SK-N-SH treated with all-trans-retinoic acid at 6 μM for 48 hours (cell line): ENCODE results near the gene KIF21A.

Source experiments
- ATAC-seq: fragments of 200-7000 bp; cut with Tn5 transposase; 3 replicates; pipeline ENCODE4 v1.9.1; 2020; ENCODE audit warnings: mild to moderate bottlenecking, moderate library complexity
- ARNTL ChIP-seq: fragments of 450-650 bp; formaldehyde crosslinking; IDR thresholded peaks from 2 replicates; pipeline ENCODE4 v1.5.0; 2020; ENCODE audit warnings: low read depth, mild to moderate bottlenecking, moderate library complexity, borderline replicate concordance
- BACH2 ChIP-seq: fragments of 250-450 bp; sonication (Bioruptor Pico); IDR thresholded peaks from 2 replicates; pipeline ENCODE4 v1.9.0; 2021; ENCODE audit warnings: mild to moderate bottlenecking, borderline replicate concordance
- CSDC2 ChIP-seq: fragments of 250-450 bp; sonication (Bioruptor Pico); IDR thresholded peaks from 2 replicates; pipeline ENCODE4 v1.5.0; 2020; ENCODE audit warnings: mild to moderate bottlenecking, moderate library complexity
- CSRNP3 ChIP-seq: fragments of 250-450 bp; sonication (Bioruptor Pico); IDR thresholded peaks from 2 replicates; pipeline ENCODE4 v1.5.1; 2021; ENCODE audit warnings: mild to moderate bottlenecking, moderate library complexity
- ESRRG ChIP-seq: fragments of 250-450 bp; sonication (Bioruptor Pico); IDR thresholded peaks from 2 replicates; pipeline ENCODE4 v1.6.1; 2021; ENCODE audit warnings: mild to moderate bottlenecking
- GLIS3 ChIP-seq: fragments of 250-450 bp; sonication (Bioruptor Pico); IDR thresholded peaks from 2 replicates; pipeline ENCODE4 v1.5.0; 2020; ENCODE audit warnings: mild to moderate bottlenecking, moderate library complexity
- ISL1 ChIP-seq: fragments of 250-450 bp; sonication (Bioruptor Pico); IDR thresholded peaks from 2 replicates; pipeline ENCODE4 v2.1.2; 2022; ENCODE audit warnings: mild to moderate bottlenecking, moderate library complexity
- PATZ1 ChIP-seq: fragments of 250-450 bp; sonication (Bioruptor Pico); IDR thresholded peaks from 2 replicates; pipeline ENCODE4 v1.8.0; 2020; ENCODE audit warnings: mild to moderate bottlenecking, moderate library complexity, borderline replicate concordance
- POU6F1 ChIP-seq: fragments of 250-450 bp; sonication (Bioruptor Pico); IDR thresholded peaks from 2 replicates; pipeline ENCODE4 v1.8.0; 2021; ENCODE audit warnings: low read depth, mild to moderate bottlenecking, moderate library complexity, borderline replicate concordance
- PPARA ChIP-seq: fragments of 250-450 bp; sonication (Bioruptor Pico); IDR thresholded peaks from 2 replicates; pipeline ENCODE4 v1.5.0; 2020; ENCODE audit warnings: mild to moderate bottlenecking, borderline replicate concordance
- RARB ChIP-seq: fragments of 250-450 bp; sonication (Bioruptor Pico); IDR thresholded peaks from 2 replicates; pipeline ENCODE4 v1.8.0; 2021; ENCODE audit warnings: mild to moderate bottlenecking, moderate library complexity
- SNAI2 ChIP-seq: fragments of 250-450 bp; sonication (Bioruptor Pico); IDR thresholded peaks from 2 replicates; pipeline ENCODE4 v1.5.0; 2020; ENCODE audit warnings: mild to moderate bottlenecking, moderate library complexity
- TCF4 ChIP-seq: fragments of 250-450 bp; sonication (Bioruptor Pico); IDR thresholded peaks from 2 replicates; pipeline ENCODE4 v1.8.0; 2021; ENCODE audit warnings: mild to moderate bottlenecking, moderate library complexity, borderline replicate concordance
- TOX ChIP-seq: fragments of 250-450 bp; sonication (Bioruptor Pico); IDR thresholded peaks from 2 replicates; pipeline ENCODE4 v1.8.0; 2021; ENCODE audit warnings: mild to moderate bottlenecking, moderate library complexity, borderline replicate concordance
- ZFP3 ChIP-seq: fragments of 250-450 bp; sonication (Bioruptor Pico); IDR thresholded peaks from 2 replicates; pipeline ENCODE4 v1.5.0; 2020; ENCODE audit warnings: mild to moderate bottlenecking, moderate library complexity
- ZFP30 ChIP-seq: fragments of 450-650 bp; formaldehyde crosslinking; IDR thresholded peaks from 2 replicates; pipeline ENCODE4 v1.5.0; 2022; ENCODE audit warnings: mild to moderate bottlenecking, moderate library complexity
- ZNF565 ChIP-seq: fragments of 450-650 bp; formaldehyde crosslinking; conservative IDR thresholded peaks from 2 replicates; pipeline ENCODE4 v1.5.0; 2020; ENCODE audit warnings: low read depth, mild to moderate bottlenecking, moderate library complexity
- ZNF70 ChIP-seq: fragments of 450-650 bp; formaldehyde crosslinking; IDR thresholded peaks from 2 replicates; pipeline ENCODE4 v1.5.0; 2020; ENCODE audit warnings: mild to moderate bottlenecking, moderate library complexity
- ZNF8 ChIP-seq: fragments of 450-650 bp; formaldehyde crosslinking; IDR thresholded peaks from 2 replicates; pipeline ENCODE4 v1.5.0; 2020; ENCODE audit warnings: mild to moderate bottlenecking, moderate library complexity
- TF ChIP-seq, protein P1 (sequence below): fragments of 250-450 bp; sonication (Bioruptor Pico); IDR thresholded peaks from 2 replicates; pipeline ENCODE4 v1.5.0; 2020; ENCODE audit warnings: mild to moderate bottlenecking, moderate library complexity
- TF ChIP-seq, protein P2 (sequence below): fragments of 250-450 bp; sonication (Bioruptor Pico); IDR thresholded peaks from 2 replicates; pipeline ENCODE4 v1.5.1; 2020; ENCODE audit warnings: low read depth, mild to moderate bottlenecking, moderate library complexity

Gene KIF21A

GRCh38 chr12:39459027-39459434 lies 16.1 kb upstream of the KIF21A start:
- TF ChIP-seq ZFP30 (CRISPR knock-in tag) (no peak), ZNF565 (CRISPR knock-in tag) (no peak), RARB (CRISPR knock-in tag) (no peak), CSDC2 (no peak), PATZ1 (no peak), ISL1 (CRISPR knock-in tag) (no peak), TCF4 (no peak), BACH2 (CRISPR knock-in tag) (no peak), GLIS3 (CRISPR knock-in tag) (no peak), ESRRG (no peak), CSRNP3 (CRISPR knock-in tag) (no peak), ARNTL (no peak)
- TF ChIP-seq, protein P1, sequence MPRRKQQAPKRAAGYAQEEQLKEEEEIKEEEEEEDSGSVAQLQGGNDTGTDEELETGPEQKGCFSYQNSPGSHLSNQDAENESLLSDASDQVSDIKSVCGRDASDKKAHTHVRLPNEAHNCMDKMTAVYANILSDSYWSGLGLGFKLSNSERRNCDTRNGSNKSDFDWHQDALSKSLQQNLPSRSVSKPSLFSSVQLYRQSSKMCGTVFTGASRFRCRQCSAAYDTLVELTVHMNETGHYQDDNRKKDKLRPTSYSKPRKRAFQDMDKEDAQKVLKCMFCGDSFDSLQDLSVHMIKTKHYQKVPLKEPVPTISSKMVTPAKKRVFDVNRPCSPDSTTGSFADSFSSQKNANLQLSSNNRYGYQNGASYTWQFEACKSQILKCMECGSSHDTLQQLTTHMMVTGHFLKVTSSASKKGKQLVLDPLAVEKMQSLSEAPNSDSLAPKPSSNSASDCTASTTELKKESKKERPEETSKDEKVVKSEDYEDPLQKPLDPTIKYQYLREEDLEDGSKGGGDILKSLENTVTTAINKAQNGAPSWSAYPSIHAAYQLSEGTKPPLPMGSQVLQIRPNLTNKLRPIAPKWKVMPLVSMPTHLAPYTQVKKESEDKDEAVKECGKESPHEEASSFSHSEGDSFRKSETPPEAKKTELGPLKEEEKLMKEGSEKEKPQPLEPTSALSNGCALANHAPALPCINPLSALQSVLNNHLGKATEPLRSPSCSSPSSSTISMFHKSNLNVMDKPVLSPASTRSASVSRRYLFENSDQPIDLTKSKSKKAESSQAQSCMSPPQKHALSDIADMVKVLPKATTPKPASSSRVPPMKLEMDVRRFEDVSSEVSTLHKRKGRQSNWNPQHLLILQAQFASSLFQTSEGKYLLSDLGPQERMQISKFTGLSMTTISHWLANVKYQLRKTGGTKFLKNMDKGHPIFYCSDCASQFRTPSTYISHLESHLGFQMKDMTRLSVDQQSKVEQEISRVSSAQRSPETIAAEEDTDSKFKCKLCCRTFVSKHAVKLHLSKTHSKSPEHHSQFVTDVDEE (CRISPR knock-in tag): no peak
- TF ChIP-seq, protein P2, sequence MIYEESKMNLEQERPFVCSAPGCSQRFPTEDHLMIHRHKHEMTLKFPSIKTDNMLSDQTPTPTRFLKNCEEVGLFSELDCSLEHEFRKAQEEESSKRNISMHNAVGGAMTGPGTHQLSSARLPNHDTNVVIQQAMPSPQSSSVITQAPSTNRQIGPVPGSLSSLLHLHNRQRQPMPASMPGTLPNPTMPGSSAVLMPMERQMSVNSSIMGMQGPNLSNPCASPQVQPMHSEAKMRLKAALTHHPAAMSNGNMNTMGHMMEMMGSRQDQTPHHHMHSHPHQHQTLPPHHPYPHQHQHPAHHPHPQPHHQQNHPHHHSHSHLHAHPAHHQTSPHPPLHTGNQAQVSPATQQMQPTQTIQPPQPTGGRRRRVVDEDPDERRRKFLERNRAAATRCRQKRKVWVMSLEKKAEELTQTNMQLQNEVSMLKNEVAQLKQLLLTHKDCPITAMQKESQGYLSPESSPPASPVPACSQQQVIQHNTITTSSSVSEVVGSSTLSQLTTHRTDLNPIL: no peak
- no peak for ATAC-seq

GRCh38 chr12:39451977-39452376 lies 9.1 kb upstream of the KIF21A start:
- TF ChIP-seq GLIS3 (CRISPR knock-in tag): no peak
- TF ChIP-seq ZFP30 (CRISPR knock-in tag): no peak
- no peak for TF ChIP-seq SNAI2 (CRISPR knock-in tag)
- no peak for TF ChIP-seq PPARA
- TF ChIP-seq, protein P1 (CRISPR knock-in tag): no peak
- no peak for TF ChIP-seq TOX
- no peak for TF ChIP-seq ZNF8
- TF ChIP-seq ISL1 (CRISPR knock-in tag): no peak
- no peak for TF ChIP-seq BACH2 (CRISPR knock-in tag)
- no peak for TF ChIP-seq ESRRG
- no peak for TF ChIP-seq ZNF565 (CRISPR knock-in tag)
- no peak for TF ChIP-seq POU6F1
- no peak for TF ChIP-seq PATZ1
- TF ChIP-seq ZNF70 (CRISPR knock-in tag): no peak
- TF ChIP-seq CSDC2: no peak
- TF ChIP-seq ZFP3: no peak
- no peak for TF ChIP-seq RARB (CRISPR knock-in tag)
- TF ChIP-seq, all 23 proteins: peak for 0
- ATAC-seq: no peak
